ENCODE measurements around the gene PDLIM5. TPM values are rescaled to one million over a fixed set of nuclear protein-coding genes. Genes with fewer than 3 reads are reported as not detected.

The PDLIM5 gene
- total and polyA plus RNA-seq, 4 donors, result 64.4 to 762 (median 228) TPM

DNA sequence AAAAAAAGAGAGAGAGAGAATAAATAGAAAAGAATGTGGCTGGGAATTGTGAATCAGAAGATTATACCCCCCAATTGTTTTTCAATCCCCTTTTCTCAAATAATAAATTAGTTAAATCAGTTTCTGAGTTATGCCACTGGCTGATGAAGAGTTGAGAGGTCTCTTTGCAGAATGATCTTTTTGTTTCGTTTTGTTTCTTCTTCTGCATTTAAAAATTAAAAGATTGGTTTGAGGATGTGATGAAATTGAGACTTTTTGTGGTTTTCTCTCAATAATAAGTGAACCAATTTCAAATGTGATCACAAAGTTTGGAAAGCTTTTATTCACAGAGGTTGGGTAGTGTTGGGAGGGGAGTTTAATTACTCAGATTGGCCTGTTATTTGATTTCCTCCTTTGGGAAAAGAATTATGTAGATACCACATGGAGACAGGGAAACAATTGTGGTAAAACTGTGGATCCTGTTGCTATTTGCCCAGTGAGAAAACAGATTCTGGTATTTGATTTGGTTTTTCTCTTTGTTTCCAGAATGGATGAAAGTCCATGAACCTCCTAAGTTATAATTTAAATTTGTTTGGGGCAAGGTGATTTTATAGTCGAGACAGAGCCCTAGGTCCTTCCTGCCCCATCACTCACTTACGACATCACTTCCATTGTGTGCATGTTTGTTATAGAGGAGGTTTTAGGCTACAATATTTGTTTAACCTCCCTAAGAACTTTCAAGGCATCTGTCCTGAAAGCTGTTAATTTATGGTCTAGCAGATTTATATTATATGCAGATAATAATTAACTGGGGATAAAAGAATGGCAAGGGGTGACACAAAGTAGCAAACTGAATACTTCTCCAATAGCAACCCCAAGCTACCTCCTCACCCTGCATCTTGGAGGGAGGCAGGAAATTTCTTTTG, 214.0 kb downstream of the PDLIM5 start:
- Histone ChIP-seq H3K9me3 (ENCODE audit: control insufficient read depth, low read length) (no peaks in the 10 kb centered on the region), H3K36me3 (ENCODE audit: control insufficient read depth in 1 of 2, insufficient read depth in 2 of 2, low read length in 1 of 2) (peaks cover 0 to 2% of the 10 kb centered on the region in 2 donors), H3K4me3 (ENCODE audit: low read length in 2 of 2) (no peak overlapping the region), H3K27me3 (ENCODE audit: control insufficient read depth in 1 of 2, insufficient read depth in 2 of 2, low read length in 1 of 2) (no peaks in the 10 kb centered on the region), H3K4me1 (ENCODE audit: control insufficient read depth in 1 of 2, insufficient read depth in 2 of 2, low read length in 2 of 2) (no peaks in the 10 kb centered on the region), H3K27ac (ENCODE audit: low read depth in 1 of 2, low read length in 2 of 2) (no peak overlapping the region)
- DNase-seq (no peak), ATAC-seq (ENCODE audit: low FRiP score) (no peak)
- intact Hi-C loops (cut with DNase I), result no loop called here
- 70 to 71% methylated on average over 3 of the region's 3 CpGs for WGBS, 2 donors

DNA sequence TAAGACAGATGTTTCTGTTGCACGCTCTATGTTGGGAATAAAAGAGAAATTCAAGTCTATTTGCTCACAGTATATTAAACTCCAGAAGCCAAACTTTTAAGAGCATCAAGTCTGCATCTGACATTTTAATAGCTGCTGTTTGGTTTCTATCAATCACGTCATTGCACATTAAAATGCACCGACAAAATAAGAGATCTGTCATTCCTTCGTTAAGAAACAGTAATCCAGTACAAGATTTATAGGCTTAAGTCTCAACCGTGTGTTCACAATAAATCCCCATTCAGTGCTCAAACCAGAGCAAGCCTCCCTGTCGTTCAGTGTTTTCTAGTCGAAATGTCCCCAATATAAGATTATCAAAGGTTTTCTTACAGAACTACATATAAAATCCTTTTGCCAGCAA, 217.0 kb downstream of the PDLIM5 start:
- H3K9me3 ChIP-seq (ENCODE audit: control insufficient read depth, low read length), result no peaks in the 10 kb centered on the region
- no peaks in the 10 kb centered on the region for H3K4me1 ChIP-seq (ENCODE audit: control insufficient read depth in 1 of 2, insufficient read depth in 2 of 2, low read length in 2 of 2)
- H3K27ac ChIP-seq (ENCODE audit: low read depth in 1 of 2, low read length in 2 of 2), result no peak overlapping the region
- ATAC-seq (ENCODE audit: low FRiP score) (no peak), DNase-seq (no peak)
- 66 to 69% methylated on average over 7 of the region's 7 CpGs for WGBS, 2 donors
- intact Hi-C loops (cut with DNase I), result no loop called here
- no peaks in the 10 kb centered on the region for H3K27me3 ChIP-seq (ENCODE audit: control insufficient read depth in 1 of 2, insufficient read depth in 2 of 2, low read length in 1 of 2)
- peaks cover 0 to 5% of the 10 kb centered on the region in 2 donors for H3K36me3 ChIP-seq (ENCODE audit: control insufficient read depth in 1 of 2, insufficient read depth in 2 of 2, low read length in 1 of 2)
- no peak overlapping the region for H3K4me3 ChIP-seq (ENCODE audit: low read length in 2 of 2)

DNA sequence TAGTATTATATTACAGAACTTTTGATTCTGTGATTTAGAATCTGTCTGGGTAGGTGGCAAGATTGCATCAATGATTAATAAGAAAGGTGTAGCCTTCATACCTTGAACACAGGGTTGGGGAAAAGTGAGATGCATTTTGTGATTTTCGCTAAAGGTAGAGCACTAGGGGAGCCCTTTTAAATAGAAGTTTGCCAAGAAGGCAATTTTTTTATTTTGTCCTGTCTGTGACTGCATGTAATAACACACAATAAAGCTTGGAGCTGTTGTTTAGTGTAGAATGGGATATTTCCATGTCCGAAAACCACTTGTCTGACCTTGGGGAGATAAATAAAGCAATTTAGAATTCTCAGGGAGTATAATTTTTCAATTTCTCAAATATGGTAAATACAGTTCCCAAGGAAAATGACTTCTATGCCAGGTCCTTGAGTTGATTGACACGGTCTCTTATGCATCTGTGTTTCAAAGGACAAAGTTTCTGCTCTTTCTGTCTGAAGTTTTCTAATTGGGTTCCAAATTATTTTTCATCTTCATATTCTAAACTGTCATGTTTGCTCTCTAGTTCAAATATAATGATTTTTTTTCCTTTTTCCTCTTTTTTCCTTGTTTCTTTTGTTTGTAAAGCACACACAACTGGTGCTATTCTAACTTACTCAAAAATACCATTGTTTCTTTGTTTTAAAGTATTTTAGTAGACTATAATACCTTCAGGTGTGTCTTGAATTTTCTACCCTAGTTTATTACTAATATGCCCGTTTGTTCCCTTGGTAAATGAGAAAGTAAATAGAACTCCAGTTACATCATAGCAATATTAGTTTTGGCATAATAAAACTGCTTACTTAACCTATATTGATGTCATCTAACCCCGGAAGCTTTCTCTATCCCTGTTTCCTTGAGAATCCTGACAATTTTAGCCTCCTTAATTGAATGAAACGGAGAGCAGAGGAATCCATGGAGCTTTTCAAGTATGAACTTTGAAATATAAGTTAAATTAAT, 218.2 kb downstream of the PDLIM5 start:
- Histone ChIP-seq H3K9me3 (ENCODE audit: control insufficient read depth, low read length) (no peaks in the 10 kb centered on the region), H3K4me1 (ENCODE audit: control insufficient read depth in 1 of 2, insufficient read depth in 2 of 2, low read length in 2 of 2) (no peaks in the 10 kb centered on the region), H3K27ac (ENCODE audit: low read depth in 1 of 2, low read length in 2 of 2) (no peak overlapping the region), H3K4me3 (ENCODE audit: low read length in 2 of 2) (no peak overlapping the region), H3K36me3 (ENCODE audit: control insufficient read depth in 1 of 2, insufficient read depth in 2 of 2, low read length in 1 of 2) (peaks cover 0 to 5% of the 10 kb centered on the region in 2 donors), H3K27me3 (ENCODE audit: control insufficient read depth in 1 of 2, insufficient read depth in 2 of 2, low read length in 1 of 2) (no peaks in the 10 kb centered on the region)
- 53 to 55% methylated on average over 6 of the region's 6 CpGs for WGBS, 2 donors
- DNase-seq (no peak), ATAC-seq (ENCODE audit: low FRiP score) (no peak)
- intact Hi-C loops (cut with DNase I), result no loop called here

DNA sequence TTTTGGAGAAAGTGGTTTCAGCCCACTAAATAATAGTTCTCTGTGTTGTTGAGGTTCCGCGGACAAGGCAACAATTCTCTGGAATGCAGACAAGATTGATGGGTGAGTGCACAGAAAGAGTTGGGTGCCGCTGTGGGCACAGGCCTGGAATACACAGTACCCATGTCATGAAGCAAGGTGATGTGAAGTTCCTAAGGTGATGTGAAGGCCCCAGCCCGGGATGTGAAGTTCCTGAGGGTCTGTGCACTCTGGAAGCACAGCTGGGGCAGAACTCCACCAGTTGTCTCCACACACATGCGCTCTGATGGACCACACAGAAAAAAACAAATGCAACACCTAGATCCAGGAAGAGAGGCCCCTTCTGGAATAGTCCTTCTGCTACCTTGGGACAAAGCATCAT, 219.4 kb downstream of the PDLIM5 start:
- no peaks in the 10 kb centered on the region for H3K27me3 ChIP-seq (ENCODE audit: control insufficient read depth in 1 of 2, insufficient read depth in 2 of 2, low read length in 1 of 2)
- H3K36me3 ChIP-seq (ENCODE audit: control insufficient read depth in 1 of 2, insufficient read depth in 2 of 2, low read length in 1 of 2), result peaks cover 0 to 5% of the 10 kb centered on the region in 2 donors
- ATAC-seq (ENCODE audit: low FRiP score) (no peak), DNase-seq (no peak)
- no peak overlapping the region for H3K27ac ChIP-seq (ENCODE audit: low read depth in 1 of 2, low read length in 2 of 2)
- intact Hi-C loops (cut with DNase I), result no loop called here
- H3K9me3 ChIP-seq (ENCODE audit: control insufficient read depth, low read length), result no peaks in the 10 kb centered on the region
- no peaks in the 10 kb centered on the region for H3K4me1 ChIP-seq (ENCODE audit: control insufficient read depth in 1 of 2, insufficient read depth in 2 of 2, low read length in 2 of 2)
- H3K4me3 ChIP-seq (ENCODE audit: low read length in 2 of 2), result no peak overlapping the region
- WGBS, 2 donors, result 75 to 79% methylated on average over 5 of the region's 5 CpGs

DNA sequence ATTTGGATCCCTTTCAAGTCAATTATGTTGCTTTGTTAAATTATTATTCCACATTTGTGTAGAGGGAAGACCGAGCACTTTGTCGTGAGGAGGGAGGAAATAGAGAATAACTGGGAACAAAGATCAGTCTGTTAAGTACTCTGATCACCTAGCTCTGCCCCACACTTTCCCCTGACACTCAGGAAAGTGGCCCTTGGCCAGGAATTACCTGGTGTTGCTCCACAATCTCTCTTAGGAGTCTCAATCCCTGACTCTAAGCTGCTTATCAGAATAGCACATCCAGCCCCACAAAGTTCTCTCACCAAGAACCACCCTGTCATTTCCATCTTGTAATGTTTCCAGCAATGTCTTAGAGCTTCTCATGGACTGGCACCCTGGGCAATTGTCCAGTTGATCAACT, 222.2 kb downstream of the PDLIM5 start:
- Histone ChIP-seq H3K27ac (ENCODE audit: low read depth in 1 of 2, low read length in 2 of 2) (no peak overlapping the region), H3K27me3 (ENCODE audit: control insufficient read depth in 1 of 2, insufficient read depth in 2 of 2, low read length in 1 of 2) (no peaks in the 10 kb centered on the region), H3K9me3 (ENCODE audit: control insufficient read depth, low read length) (no peaks in the 10 kb centered on the region), H3K36me3 (ENCODE audit: control insufficient read depth in 1 of 2, insufficient read depth in 2 of 2, low read length in 1 of 2) (peaks cover 0 to 3% of the 10 kb centered on the region in 2 donors), H3K4me3 (ENCODE audit: low read length in 2 of 2) (no peak overlapping the region), H3K4me1 (ENCODE audit: control insufficient read depth in 1 of 2, insufficient read depth in 2 of 2, low read length in 2 of 2) (peaks cover 0 to 4% of the 10 kb centered on the region in 2 donors)
- WGBS, 2 donors, result 92 to 93% methylated on average over 2 of the region's 2 CpGs
- ATAC-seq (ENCODE audit: low FRiP score) (no peak), DNase-seq (no peak)
- intact Hi-C loops (cut with DNase I), result no loop called here

DNA sequence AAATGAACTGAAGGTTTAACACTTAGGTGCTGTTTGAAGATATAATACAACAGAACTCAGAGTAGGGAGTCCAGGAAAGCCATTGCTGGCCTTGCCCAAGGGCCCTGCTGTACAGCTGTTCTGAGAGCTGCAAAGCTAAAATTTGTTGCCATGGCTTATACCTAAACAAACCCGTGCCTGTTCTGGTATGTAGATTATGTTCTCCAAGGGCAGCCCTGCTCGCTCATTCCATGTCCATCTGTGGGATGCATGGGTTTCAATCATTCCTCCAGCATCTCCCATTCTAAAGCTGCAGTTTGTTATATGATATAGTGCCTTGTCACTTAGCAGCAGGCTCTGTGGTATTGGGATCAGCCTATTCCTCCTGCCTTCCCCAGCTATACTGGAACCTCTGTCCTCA, 225.2 kb downstream of the PDLIM5 start:
- H3K9me3 ChIP-seq (ENCODE audit: control insufficient read depth, low read length), result no peaks in the 10 kb centered on the region
- H3K27ac ChIP-seq (ENCODE audit: low read depth in 1 of 2, low read length in 2 of 2), result peak overlapping the region in 1 of 2 donors; percentile 10
- peaks cover 0 to 4% of the 10 kb centered on the region in 2 donors for H3K4me1 ChIP-seq (ENCODE audit: control insufficient read depth in 1 of 2, insufficient read depth in 2 of 2, low read length in 2 of 2)
- H3K36me3 ChIP-seq (ENCODE audit: control insufficient read depth in 1 of 2, insufficient read depth in 2 of 2, low read length in 1 of 2), result no peaks in the 10 kb centered on the region
- ATAC-seq (ENCODE audit: low FRiP score) (peak; percentile 59), DNase-seq (no peak)
- no peak overlapping the region for H3K4me3 ChIP-seq (ENCODE audit: low read length in 2 of 2)
- intact Hi-C loops (cut with DNase I), result no loop called here
- H3K27me3 ChIP-seq (ENCODE audit: control insufficient read depth in 1 of 2, insufficient read depth in 2 of 2, low read length in 1 of 2), result no peaks in the 10 kb centered on the region
- 15 to 18% methylated on average over 2 of the region's 2 CpGs for WGBS, 2 donors

DNA sequence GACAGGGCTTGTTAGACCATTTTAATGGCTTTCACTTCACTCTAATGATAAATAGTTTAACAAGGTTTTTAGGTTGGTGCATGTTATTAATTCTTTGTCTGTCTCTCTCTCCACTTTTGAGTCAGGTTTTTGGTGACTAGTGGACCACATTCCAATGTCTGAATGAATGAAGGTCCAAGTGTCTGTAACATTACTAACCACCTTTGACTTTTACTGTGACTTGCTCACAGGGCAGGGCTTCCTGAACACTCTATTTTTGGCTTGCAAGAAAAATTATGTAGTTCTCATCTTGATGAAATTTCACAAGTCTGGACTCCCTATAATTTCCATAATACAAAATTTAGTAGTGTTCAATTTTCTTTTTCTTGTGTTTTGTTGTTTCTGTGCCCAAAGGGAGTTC, 227.2 kb downstream of the PDLIM5 start:
- H3K27me3 ChIP-seq (ENCODE audit: control insufficient read depth in 1 of 2, insufficient read depth in 2 of 2, low read length in 1 of 2), result no peaks in the 10 kb centered on the region

DNA sequence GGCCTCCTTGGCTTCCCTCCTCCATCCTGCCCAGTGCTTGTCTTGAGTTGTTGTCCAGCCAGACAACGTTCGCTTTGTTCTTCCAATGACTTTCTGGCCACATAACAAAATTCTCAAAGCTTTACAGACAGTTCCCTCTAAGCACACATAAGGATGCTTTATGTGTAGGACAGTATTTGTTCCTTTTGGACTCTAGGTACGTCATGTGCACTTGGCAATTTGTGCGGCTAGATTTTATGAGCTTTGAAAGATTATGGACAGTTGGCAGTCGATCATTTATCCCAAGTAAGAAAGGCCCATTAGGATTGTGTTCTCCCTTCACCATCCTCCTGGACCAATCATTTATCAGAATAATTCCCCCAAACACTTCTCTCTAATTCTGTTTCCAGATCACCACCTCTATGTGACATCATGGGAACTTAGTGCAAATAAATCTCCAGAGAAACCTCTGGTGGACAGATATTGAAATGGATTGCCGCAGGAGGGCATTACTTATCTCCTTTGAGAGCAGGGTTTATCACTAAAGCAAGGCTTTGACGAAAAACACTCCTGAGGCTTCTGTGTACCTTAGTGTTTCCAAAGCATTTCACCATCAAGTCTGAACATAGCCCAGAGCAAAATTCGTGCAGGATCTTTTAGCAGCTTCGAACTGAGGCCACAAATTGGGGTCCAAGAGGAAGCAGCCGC, 228.6 kb downstream of the PDLIM5 start:
- Histone ChIP-seq H3K36me3 (ENCODE audit: control insufficient read depth in 1 of 2, insufficient read depth in 2 of 2, low read length in 1 of 2) (no peaks in the 10 kb centered on the region), H3K4me1 (ENCODE audit: control insufficient read depth in 1 of 2, insufficient read depth in 2 of 2, low read length in 2 of 2) (peaks cover 0 to 4% of the 10 kb centered on the region in 2 donors), H3K27me3 (ENCODE audit: control insufficient read depth in 1 of 2, insufficient read depth in 2 of 2, low read length in 1 of 2) (no peaks in the 10 kb centered on the region), H3K27ac (ENCODE audit: low read depth in 1 of 2, low read length in 2 of 2) (no peak overlapping the region), H3K9me3 (ENCODE audit: control insufficient read depth, low read length) (no peaks in the 10 kb centered on the region), H3K4me3 (ENCODE audit: low read length in 2 of 2) (no peak overlapping the region)
- no peak for ATAC-seq (ENCODE audit: low FRiP score)
- no peak for DNase-seq
- WGBS, 2 donors, result 76 to 81% methylated on average over 10 of the region's 10 CpGs
- intact Hi-C loops (cut with DNase I), result no loop called here

More for the DNA sequence above, 227.2 kb downstream of the PDLIM5 start:
- DNase-seq (no peak), ATAC-seq (ENCODE audit: low FRiP score) (no peak)
- Histone ChIP-seq H3K27ac (ENCODE audit: low read depth in 1 of 2, low read length in 2 of 2) (no peak overlapping the region), H3K4me1 (ENCODE audit: control insufficient read depth in 1 of 2, insufficient read depth in 2 of 2, low read length in 2 of 2) (peaks cover 0 to 4% of the 10 kb centered on the region in 2 donors), H3K9me3 (ENCODE audit: control insufficient read depth, low read length) (no peaks in the 10 kb centered on the region), H3K4me3 (ENCODE audit: low read length in 2 of 2) (no peak overlapping the region), H3K36me3 (ENCODE audit: control insufficient read depth in 1 of 2, insufficient read depth in 2 of 2, low read length in 1 of 2) (no peaks in the 10 kb centered on the region)
- intact Hi-C loops (cut with DNase I), result no loop called here
